Measurements from ENCODE around the gene CFAP46. TPM values are rescaled to one million over a fixed set of nuclear protein-coding genes. Genes with fewer than 3 reads are reported as not detected.
"Not testable (repeated sequence)": the region's sequence is repeated elsewhere in the genome, so short reads cannot be mapped to it uniquely, and the experiment has no call there.

Gene CFAP46
- total RNA-seq, 2 donors from 2014 or later: 0.35 to 1.5 TPM

DNA sequence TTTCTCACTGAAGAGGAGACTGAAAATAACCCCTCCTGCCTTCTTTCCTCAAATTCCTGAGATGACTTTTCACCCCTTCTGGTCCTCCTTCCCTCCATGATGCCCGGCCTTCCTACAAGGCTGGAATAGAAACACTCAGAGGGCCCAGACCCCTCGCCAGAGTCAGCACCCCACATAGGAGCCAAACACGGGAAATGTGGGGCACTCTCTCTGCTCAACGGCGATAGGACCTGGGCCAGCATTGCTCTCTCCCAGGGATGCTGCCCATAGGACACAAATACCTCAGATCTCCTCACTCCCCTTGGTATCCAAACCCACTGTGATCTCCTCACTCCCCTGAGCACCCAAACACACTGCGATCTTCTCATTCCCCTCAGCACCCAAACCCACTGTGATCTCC lies 7.4 kb downstream of the CFAP46 start:
- H3K9me3 ChIP-seq: no peaks in the 10 kb centered on the region
- TF ChIP-seq, protein P1, sequence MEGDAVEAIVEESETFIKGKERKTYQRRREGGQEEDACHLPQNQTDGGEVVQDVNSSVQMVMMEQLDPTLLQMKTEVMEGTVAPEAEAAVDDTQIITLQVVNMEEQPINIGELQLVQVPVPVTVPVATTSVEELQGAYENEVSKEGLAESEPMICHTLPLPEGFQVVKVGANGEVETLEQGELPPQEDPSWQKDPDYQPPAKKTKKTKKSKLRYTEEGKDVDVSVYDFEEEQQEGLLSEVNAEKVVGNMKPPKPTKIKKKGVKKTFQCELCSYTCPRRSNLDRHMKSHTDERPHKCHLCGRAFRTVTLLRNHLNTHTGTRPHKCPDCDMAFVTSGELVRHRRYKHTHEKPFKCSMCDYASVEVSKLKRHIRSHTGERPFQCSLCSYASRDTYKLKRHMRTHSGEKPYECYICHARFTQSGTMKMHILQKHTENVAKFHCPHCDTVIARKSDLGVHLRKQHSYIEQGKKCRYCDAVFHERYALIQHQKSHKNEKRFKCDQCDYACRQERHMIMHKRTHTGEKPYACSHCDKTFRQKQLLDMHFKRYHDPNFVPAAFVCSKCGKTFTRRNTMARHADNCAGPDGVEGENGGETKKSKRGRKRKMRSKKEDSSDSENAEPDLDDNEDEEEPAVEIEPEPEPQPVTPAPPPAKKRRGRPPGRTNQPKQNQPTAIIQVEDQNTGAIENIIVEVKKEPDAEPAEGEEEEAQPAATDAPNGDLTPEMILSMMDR (IDR thresholded peaks at IDR 0.05): no peak
- no peak for DNase-seq (ENCODE audit: low spot score)

DNA sequence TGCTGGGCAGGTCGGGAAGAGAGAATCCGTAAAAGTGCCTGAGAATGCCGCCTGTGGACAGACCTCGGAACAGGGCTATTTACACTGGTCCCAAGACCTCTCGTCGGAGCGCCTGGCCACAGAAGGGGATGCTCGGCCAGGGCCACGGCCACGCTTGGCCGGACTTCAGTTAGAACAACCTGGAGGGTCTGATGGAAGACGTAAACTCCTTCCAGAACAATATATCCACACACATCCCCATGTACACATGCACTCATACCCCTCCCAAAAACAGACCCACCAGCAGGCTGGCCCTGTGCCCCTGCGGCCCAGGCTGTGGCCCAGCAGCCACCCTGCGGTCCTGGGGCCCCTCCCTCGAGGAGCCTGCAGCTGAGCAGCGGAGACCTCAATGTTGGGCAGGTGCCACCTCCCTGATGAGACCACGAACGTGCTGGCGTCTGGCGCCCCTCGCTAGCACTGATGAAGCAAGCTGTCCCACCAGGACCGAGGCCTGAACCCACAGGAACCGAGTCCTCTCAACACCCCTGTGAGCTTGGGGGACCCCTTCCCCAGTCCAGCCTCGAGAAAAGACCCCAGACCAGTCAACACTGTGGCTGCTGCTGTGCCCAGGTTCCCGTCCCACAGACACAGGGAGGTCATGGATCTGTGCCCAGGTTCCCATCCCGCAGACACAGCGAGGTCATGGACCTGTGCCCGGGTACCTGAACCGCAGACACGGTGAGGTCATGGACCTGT lies 8.9 kb downstream of the CFAP46 start:
- no peak overlapping the region for H3K27ac ChIP-seq
- H3K9me3 ChIP-seq: no peaks in the 10 kb centered on the region
- no peak overlapping the region for H3K4me3 ChIP-seq
- no peaks in the 10 kb centered on the region for H3K4me1 ChIP-seq
- TF ChIP-seq, protein P1 (IDR thresholded peaks at IDR 0.05): no peak
- H3K36me3 ChIP-seq: no peaks in the 10 kb centered on the region
- no peak for DNase-seq (ENCODE audit: low spot score)
- no peaks in the 10 kb centered on the region for H3K27me3 ChIP-seq

More for the DNA sequence above, 7.4 kb downstream of the CFAP46 start:
- H3K4me3 ChIP-seq: no peak overlapping the region
- H3K27me3 ChIP-seq: no peaks in the 10 kb centered on the region
- H3K4me1 ChIP-seq: no peaks in the 10 kb centered on the region
- no peaks in the 10 kb centered on the region for H3K36me3 ChIP-seq
- H3K27ac ChIP-seq: no peak overlapping the region

DNA sequence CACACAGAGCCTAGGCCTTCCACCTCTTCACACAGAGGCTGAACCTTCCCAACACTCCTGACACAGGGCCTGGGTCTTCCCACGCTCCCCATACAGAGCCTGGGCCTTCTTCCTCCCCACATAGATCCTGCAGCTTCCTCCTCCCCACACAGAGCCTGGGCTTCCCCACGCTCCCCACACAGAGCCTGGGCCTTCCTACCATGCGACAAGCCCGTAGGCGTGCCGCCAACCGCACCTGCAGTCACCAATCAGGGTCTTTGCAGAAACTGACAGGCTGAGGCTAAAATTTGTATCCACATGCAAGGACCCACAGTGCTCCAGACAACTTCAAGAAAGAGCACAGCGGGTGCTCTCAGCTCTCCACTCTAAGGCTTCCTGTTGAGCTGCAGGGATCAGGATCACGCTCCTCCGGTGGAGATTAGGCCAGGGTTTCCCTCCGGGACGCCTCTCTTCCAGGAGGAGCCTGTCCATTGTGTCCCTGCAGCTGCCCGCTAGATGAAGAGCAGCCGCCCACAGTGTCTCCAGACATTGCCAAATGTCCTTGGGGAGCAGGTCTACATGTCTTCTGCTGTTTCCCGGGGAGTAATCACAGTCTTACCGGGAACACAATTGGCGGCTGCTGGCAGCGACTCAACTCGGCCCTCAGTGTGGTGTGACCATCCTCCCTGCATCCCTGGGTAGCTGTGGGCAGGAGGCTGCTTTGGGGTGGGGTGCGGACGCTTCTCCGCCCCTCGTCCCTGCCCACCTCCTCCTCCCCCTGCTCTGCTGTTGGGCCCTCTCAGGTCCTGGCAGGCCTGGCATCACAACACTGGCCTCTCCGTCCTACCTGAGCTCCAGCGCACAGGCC lies 9.7 kb downstream of the CFAP46 start:
- no peaks in the 10 kb centered on the region for H3K4me1 ChIP-seq
- H3K36me3 ChIP-seq: no peaks in the 10 kb centered on the region
- no peak overlapping the region for H3K27ac ChIP-seq
- TF ChIP-seq, protein P1 (IDR thresholded peaks at IDR 0.05): no peak
- no peaks in the 10 kb centered on the region for H3K9me3 ChIP-seq
- H3K4me3 ChIP-seq: no peak overlapping the region
- no peak for DNase-seq (ENCODE audit: low spot score)
- no peaks in the 10 kb centered on the region for H3K27me3 ChIP-seq

DNA sequence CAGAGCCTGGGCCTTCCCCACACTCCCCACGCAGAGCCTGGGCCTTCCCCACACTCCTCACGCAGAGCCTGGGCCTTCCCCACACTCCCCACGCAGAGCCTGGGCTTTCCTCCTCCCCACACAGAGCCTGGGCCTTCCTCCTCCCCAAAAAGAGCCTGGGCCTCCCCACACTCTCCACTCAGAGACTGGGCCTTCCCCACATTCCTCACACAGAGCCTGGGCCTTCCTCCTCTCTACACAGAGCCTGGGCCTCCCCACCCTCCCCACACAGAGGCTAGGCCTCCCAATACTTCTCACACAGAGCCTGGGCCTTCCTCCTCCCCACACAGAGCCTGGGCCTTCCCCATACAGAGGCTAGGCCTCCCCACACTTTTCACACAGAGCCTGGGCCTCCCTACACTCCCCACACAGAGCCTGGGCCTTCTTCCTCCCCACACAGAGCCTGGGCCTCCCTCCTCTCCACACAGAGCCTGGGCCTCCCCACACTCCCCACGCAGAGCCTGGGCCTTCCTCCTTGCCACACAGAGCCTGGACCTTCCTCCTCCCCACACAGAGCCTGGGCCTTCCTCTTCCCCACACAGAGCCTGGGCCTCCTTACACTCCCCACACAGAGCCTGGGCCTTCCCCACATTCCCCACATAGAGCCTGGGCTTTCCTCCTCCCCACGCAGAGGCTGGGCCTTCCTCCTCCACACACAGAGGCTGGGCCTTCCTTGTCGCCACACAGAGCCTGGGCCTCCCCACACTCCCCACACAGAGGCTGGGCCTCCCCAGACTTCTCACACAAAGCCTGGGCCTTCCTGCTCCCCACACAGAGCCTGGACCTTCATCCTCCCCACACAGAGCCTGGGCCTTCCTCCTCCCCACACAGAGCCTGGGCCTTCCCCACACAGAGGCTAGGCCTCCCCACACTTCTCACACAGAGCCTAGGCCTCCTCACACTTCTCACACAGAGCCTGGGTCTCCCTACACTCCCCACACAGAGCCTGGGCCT lies 10.8 kb downstream of the CFAP46 start:
- H3K4me1 ChIP-seq; H3K27ac ChIP-seq; H3K36me3 ChIP-seq; H3K9me3 ChIP-seq; H3K27me3 ChIP-seq; DNase-seq (ENCODE audit: low spot score); H3K4me3 ChIP-seq: not testable (repeated sequence)

DNA sequence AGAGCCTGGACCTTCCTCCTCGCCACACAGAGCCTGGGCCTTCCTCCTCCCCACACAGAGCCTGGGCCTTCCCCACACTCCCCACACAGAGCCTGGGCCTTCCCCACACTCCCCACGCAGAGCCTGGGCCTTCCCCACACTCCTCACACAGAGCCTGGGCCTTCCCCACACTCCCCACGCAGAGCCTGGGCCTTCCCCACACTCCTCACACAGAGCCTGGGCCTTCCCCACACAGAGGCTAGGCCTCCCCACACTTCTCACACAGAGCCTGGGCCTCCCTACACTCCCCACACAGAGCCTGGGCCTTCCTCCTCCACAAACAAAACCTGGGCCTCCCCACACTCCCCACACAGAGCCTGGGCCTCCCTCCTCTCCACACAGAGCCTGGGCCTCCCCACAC lies 11.7 kb downstream of the CFAP46 start:
- not testable (repeated sequence) for H3K4me3 ChIP-seq; DNase-seq (ENCODE audit: low spot score)

DNA sequence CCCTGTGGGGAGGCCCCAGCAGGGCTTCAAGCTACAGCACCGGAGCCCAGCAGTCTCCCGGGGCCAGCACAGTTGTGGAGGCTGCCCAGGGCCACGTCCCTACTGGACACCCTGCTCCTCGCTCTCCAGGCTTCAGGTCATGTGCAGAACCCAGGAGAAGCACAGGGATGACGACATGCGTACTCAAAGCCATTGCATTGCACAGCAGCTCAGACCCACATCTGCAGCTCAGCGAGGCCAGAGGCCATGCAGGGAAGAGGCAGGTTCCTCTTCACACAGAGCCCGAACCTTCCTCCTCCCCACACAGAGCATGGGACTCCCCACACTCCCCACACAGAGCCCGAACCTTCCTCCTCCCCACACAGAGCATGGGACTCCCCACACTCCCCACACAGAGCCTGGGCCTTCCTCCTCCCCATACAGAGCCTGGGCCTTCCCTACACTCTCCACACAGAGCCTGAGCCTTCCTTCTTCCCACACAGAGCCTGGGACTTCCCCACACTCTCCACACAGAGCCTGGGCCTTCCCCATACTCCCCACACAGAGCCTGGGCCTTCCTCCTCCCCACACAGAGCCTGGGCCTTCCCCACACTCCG lies 12.3 kb downstream of the CFAP46 start:
- DNase-seq (ENCODE audit: low spot score): no peak
- no peaks in the 10 kb centered on the region for H3K36me3 ChIP-seq
- H3K9me3 ChIP-seq: no peaks in the 10 kb centered on the region
- TF ChIP-seq, protein P1 (IDR thresholded peaks at IDR 0.05): no peak
- H3K4me1 ChIP-seq: no peaks in the 10 kb centered on the region
- H3K4me3 ChIP-seq: no peak overlapping the region
- H3K27ac ChIP-seq: no peak overlapping the region
- H3K27me3 ChIP-seq: no peaks in the 10 kb centered on the region

More for the DNA sequence above, 11.7 kb downstream of the CFAP46 start:
- not testable (repeated sequence) for H3K27me3 ChIP-seq, H3K4me1 ChIP-seq, H3K27ac ChIP-seq, H3K36me3 ChIP-seq, H3K9me3 ChIP-seq
